H9 (cell line): Measurements from ENCODE around the gene TMEM163. TPM values are rescaled to one million over a fixed set of nuclear protein-coding genes. Genes with fewer than 3 reads are reported as not detected.

Source experiments
- DNase-seq: peaks from one replicate; pipeline ENCODE4 v3.0.0-alpha.2; 2017
- H2AFZ ChIP-seq: one replicate; pipeline ENCODE4 v1.6.1; 2013; ENCODE audit warnings: mild to moderate bottlenecking, low read length, control low read depth, moderate library complexity
- H2AK5ac ChIP-seq: 2 replicates; pipeline ENCODE4 v1.6.1; 2013; ENCODE audit warnings: low read length, control low read depth, mixed read lengths; ENCODE audit not compliant: insufficient read length
- H2BK120ac ChIP-seq: one replicate; pipeline ENCODE4 v1.6.1; 2013; ENCODE audit warnings: low read depth, mild to moderate bottlenecking, low read length, control low read depth, inconsistent platforms; ENCODE audit not compliant: poor library complexity, severe bottlenecking
- H2BK12ac ChIP-seq: 2 replicates; pipeline ENCODE4 v1.6.1; 2013; ENCODE audit warnings: low read length, control low read depth, mixed read lengths, low read depth; ENCODE audit not compliant: insufficient read length
- H2BK15ac ChIP-seq: 2 replicates; pipeline ENCODE4 v1.6.1; 2013; ENCODE audit warnings: low read depth, low read length, control low read depth
- H2BK20ac ChIP-seq: one replicate; pipeline ENCODE4 v1.6.1; 2013; ENCODE audit warnings: low read depth, mild to moderate bottlenecking, low read length, control low read depth, inconsistent platforms; ENCODE audit not compliant: poor library complexity, severe bottlenecking
- H2BK5ac ChIP-seq: 2 replicates; pipeline ENCODE4 v1.6.1; 2013; ENCODE audit warnings: low read length, control low read depth, mixed read lengths; ENCODE audit not compliant: insufficient read length
- H3K14ac ChIP-seq: 2 replicates; pipeline ENCODE4 v1.6.1; 2013; ENCODE audit warnings: low read length, control low read depth; ENCODE audit not compliant: insufficient read depth
- H3K18ac ChIP-seq: 2 replicates; pipeline ENCODE4 v1.6.1; 2013; ENCODE audit warnings: low read depth, mild to moderate bottlenecking, mixed read lengths, low read length, control low read depth; ENCODE audit not compliant: insufficient read length
- H3K23ac ChIP-seq: 2 replicates; pipeline ENCODE4 v1.6.1; 2013; ENCODE audit warnings: low read length, control low read depth, mixed read lengths, low read depth; ENCODE audit not compliant: insufficient read length
- H3K23me2 ChIP-seq: 2 replicates; pipeline ENCODE4 v1.6.1; 2013; ENCODE audit warnings: low read depth, mild to moderate bottlenecking, mixed read lengths, low read length, control low read depth; ENCODE audit not compliant: insufficient read length, poor library complexity, severe bottlenecking
- H3K27ac ChIP-seq: 2 replicates; pipeline ENCODE4 v1.5.1; 2013; ENCODE audit warnings: low read length, control low read depth, mixed read lengths, low read depth; ENCODE audit not compliant: insufficient read length
- H3K27me3 ChIP-seq: 2 replicates; pipeline ENCODE4 v1.6.1; 2013; ENCODE audit warnings: low read length, control low read depth, inconsistent platforms; ENCODE audit not compliant: insufficient read depth
- H3K4ac ChIP-seq: 2 replicates; pipeline ENCODE4 v1.6.1; 2013; ENCODE audit warnings: low read depth, mild to moderate bottlenecking, control low read depth, inconsistent platforms, low read length, moderate library complexity
- H3K4me1 ChIP-seq: 2 replicates; pipeline ENCODE4 v1.6.1; 2013; ENCODE audit warnings: low read length, control low read depth, inconsistent platforms; ENCODE audit not compliant: insufficient read depth
- H3K4me2 ChIP-seq: 2 replicates; pipeline ENCODE4 v1.6.1; 2013; ENCODE audit warnings: low read length, control low read depth, mixed read lengths; ENCODE audit not compliant: insufficient read length, insufficient read depth
- H3K56ac ChIP-seq: 2 replicates; pipeline ENCODE4 v1.6.1; 2013; ENCODE audit warnings: low read depth, mild to moderate bottlenecking, mixed read lengths, low read length, control low read depth; ENCODE audit not compliant: insufficient read length
- H3K79me1 ChIP-seq: 2 replicates; pipeline ENCODE4 v1.6.1; 2013; ENCODE audit warnings: low read depth, mild to moderate bottlenecking, moderate library complexity, low read length, control low read depth, inconsistent platforms; ENCODE audit not compliant: insufficient read depth, poor library complexity, severe bottlenecking
- H3K79me2 ChIP-seq: 2 replicates; pipeline ENCODE4 v1.6.1; 2013; ENCODE audit warnings: low read length, control low read depth, inconsistent platforms; ENCODE audit not compliant: insufficient read depth
- H3K9ac ChIP-seq: 2 replicates; pipeline ENCODE4 v1.6.1; 2013; ENCODE audit warnings: low read length, control low read depth, mixed read lengths; ENCODE audit not compliant: insufficient read length; ENCODE audit errors: extremely low read depth
- H3K9me3 ChIP-seq: one replicate; pipeline ENCODE4 v1.6.1; 2013; ENCODE audit warnings: low read depth, low read length, inconsistent platforms; ENCODE audit not compliant: control insufficient read depth
- H3T11ph ChIP-seq: one replicate; pipeline ENCODE4 v1.6.1; 2013; ENCODE audit warnings: mild to moderate bottlenecking, low read length, control low read depth, inconsistent platforms
- H4K20me1 ChIP-seq: one replicate; pipeline ENCODE4 v1.6.1; 2013; ENCODE audit not compliant: control insufficient read depth, insufficient read length, insufficient read depth
- H4K5ac ChIP-seq: 2 replicates; pipeline ENCODE4 v1.6.1; 2013; ENCODE audit warnings: low read depth, mild to moderate bottlenecking, mixed read lengths, low read length, control low read depth; ENCODE audit not compliant: insufficient read length
- H4K8ac ChIP-seq: replicated peaks from 2 replicates; pipeline ENCODE4 v1.6.1; 2013; ENCODE audit warnings: low read length, control low read depth, mixed read lengths, low read depth; ENCODE audit not compliant: insufficient read length
- H4K91ac ChIP-seq: 2 replicates; pipeline ENCODE4 v1.6.1; 2013; ENCODE audit warnings: low read depth, mild to moderate bottlenecking, moderate library complexity, mixed read lengths, low read length, control low read depth; ENCODE audit not compliant: insufficient read length
- H3K27ac Mint-ChIP-seq, 3 experiments: 2 replicates in 2 of 3; 3 replicates in 1 of 3; pipeline ENCODE4 v1.8.0; 2020 to 2021; ENCODE audit warnings: mixed read lengths in 3 of 3, mild to moderate bottlenecking in 1 of 3, moderate library complexity in 1 of 3
- H3K27me3 Mint-ChIP-seq: 2 replicates; pipeline ENCODE4 v1.8.0; 2021; ENCODE audit warnings: low read depth, mild to moderate bottlenecking, moderate library complexity, mixed read lengths
- H3K36me3 Mint-ChIP-seq, 3 experiments: 2 replicates in 2 of 3; 3 replicates in 1 of 3; pipeline ENCODE4 v1.8.0; 2020 to 2021; ENCODE audit warnings: low read depth in 3 of 3, mixed read lengths in 3 of 3; ENCODE audit not compliant: insufficient read depth in 1 of 3
- H3K4me1 Mint-ChIP-seq, 2 experiments: 2 replicates each; pipeline ENCODE4 v1.8.0; 2020; ENCODE audit warnings: mixed read lengths in 2 of 2
- H3K4me3 Mint-ChIP-seq, 2 experiments: 2 replicates in 1 of 2; 3 replicates in 1 of 2; pipeline ENCODE4 v1.8.0; 2020 to 2021; ENCODE audit warnings: mild to moderate bottlenecking in 2 of 2, mixed read lengths in 2 of 2, moderate library complexity in 1 of 2
- H3K9me3 Mint-ChIP-seq, 2 experiments: 2 replicates in 1 of 2; 3 replicates in 1 of 2; pipeline ENCODE4 v1.8.0; 2020; ENCODE audit warnings: mild to moderate bottlenecking in 2 of 2, mixed read lengths in 2 of 2, moderate library complexity in 1 of 2
- WGBS: extraction: QIAGEN DNeasy Blood & Tissue Kit; methylation state at CpG from one replicate; pipeline ENCODE4 v1.1.7; 2013; ENCODE audit warnings: missing lambda C conversion rate, low lambda C conversion rate, mixed read lengths; ENCODE audit not compliant: insufficient read length; ENCODE audit errors: extremely low coverage; 5-methylcytosine and 5-hydroxymethylcytosine counted together
- total RNA-seq: library from RNA; stranded (reverse); gene quantifications from 2 replicates; pipeline ENCODE4 v1.2.1, GENCODE V29; 2021
- TF ChIP-seq, protein P1 (sequence below): fragments of 200-600 bp; sonication (generic); conservative IDR thresholded peaks from 3 replicates; pipeline ENCODE4 v1.8.0; 2021; ENCODE audit warnings: antibody characterized with exemption, mild to moderate bottlenecking

The TMEM163 gene
- total RNA-seq, 1 experiment from 2014 or later, result 0.39 TPM

DNA sequence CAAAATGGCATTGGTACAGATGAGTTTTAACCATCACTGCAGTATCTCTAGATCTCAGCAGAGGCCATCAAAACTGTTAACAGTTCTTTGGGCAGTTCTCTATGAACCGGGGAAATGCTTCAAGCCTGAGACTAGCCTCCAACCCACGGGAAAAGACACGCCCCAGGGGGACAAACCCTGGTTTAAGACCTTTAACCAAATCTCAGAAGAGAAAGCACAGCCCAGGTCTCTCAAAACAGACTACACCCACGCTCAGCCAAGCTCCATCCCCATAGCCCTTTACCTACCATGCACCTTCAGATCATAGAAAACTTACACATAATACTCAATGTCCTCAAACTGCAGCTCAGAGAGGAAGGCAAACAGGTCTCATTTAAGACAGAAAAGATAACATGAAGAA lies 78.3 kb downstream of the TMEM163 start:
- Histone ChIP-seq H3T11ph (no peak overlapping the region), H2AK5ac (no peak overlapping the region), H4K20me1 (no peaks in the 10 kb centered on the region), H3K27ac (no peak overlapping the region), H4K91ac (no peak overlapping the region), H3K9me3 (no peaks in the 10 kb centered on the region), H3K23me2 (no peaks in the 10 kb centered on the region), H4K5ac (no peak overlapping the region), H4K8ac (no peak overlapping the region), H3K79me2 (no peaks in the 10 kb centered on the region), H3K23ac (no peak overlapping the region), H2BK120ac (no peak overlapping the region), H3K4me1 (no peaks in the 10 kb centered on the region), H3K14ac (no peak overlapping the region), H3K9ac (no peak overlapping the region), H3K18ac (no peak overlapping the region), H2AFZ (no peak overlapping the region), H2BK15ac (no peak overlapping the region), H3K27me3 (no peaks in the 10 kb centered on the region), H3K4ac (no peak overlapping the region), H3K56ac (no peak overlapping the region), H2BK20ac (no peak overlapping the region), H2BK12ac (no peak overlapping the region), H3K79me1 (no peaks in the 10 kb centered on the region), H3K4me2 (no peak overlapping the region), H2BK5ac (no peak overlapping the region)
- Mint-ChIP-seq H3K4me3 (no peak overlapping the region), H3K27me3 (no peaks in the 10 kb centered on the region; the same call in 1 of the 2 replicates), H3K9me3 (no peaks in the 10 kb centered on the region), H3K4me1 (no peaks in the 10 kb centered on the region; a peak in 1 of 4 replicates), H3K36me3 (no peaks in the 10 kb centered on the region), H3K27ac (peak overlapping the region in 1 of 3 experiments; percentile 6; a peak in 1 of 7 replicates)
- TF ChIP-seq, protein P1, sequence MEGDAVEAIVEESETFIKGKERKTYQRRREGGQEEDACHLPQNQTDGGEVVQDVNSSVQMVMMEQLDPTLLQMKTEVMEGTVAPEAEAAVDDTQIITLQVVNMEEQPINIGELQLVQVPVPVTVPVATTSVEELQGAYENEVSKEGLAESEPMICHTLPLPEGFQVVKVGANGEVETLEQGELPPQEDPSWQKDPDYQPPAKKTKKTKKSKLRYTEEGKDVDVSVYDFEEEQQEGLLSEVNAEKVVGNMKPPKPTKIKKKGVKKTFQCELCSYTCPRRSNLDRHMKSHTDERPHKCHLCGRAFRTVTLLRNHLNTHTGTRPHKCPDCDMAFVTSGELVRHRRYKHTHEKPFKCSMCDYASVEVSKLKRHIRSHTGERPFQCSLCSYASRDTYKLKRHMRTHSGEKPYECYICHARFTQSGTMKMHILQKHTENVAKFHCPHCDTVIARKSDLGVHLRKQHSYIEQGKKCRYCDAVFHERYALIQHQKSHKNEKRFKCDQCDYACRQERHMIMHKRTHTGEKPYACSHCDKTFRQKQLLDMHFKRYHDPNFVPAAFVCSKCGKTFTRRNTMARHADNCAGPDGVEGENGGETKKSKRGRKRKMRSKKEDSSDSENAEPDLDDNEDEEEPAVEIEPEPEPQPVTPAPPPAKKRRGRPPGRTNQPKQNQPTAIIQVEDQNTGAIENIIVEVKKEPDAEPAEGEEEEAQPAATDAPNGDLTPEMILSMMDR, result no peak
- DNase-seq, result no peak
- no CpG with 5 or more reads among the region's 4 CpGs for WGBS
